GM06990 (cell line): ENCODE measurements around the gene SUPT3H.

Source experiments
- DNase-seq: peaks from one replicate; pipeline ENCODE4 v3.0.0-alpha.2; 2011; ENCODE audit not compliant: insufficient read length; ENCODE audit errors: extremely low read depth
- H3K27me3 ChIP-seq: replicated peaks from 2 replicates; pipeline ENCODE4 v1.6.0; 2011; ENCODE audit warnings: low read length; ENCODE audit not compliant: control insufficient read depth, insufficient read depth
- H3K36me3 ChIP-seq: 2 replicates; pipeline ENCODE4 v1.5.1; 2011; ENCODE audit warnings: low read length; ENCODE audit not compliant: control insufficient read depth, insufficient read depth
- H3K4me3 ChIP-seq: replicated peaks from 2 replicates; pipeline ENCODE4 v1.5.1; 2011; ENCODE audit warnings: low read depth, mild to moderate bottlenecking, control low read depth, low read length
- CTCF ChIP-seq: IDR thresholded peaks from 2 replicates; pipeline ENCODE4 v1.5.1; 2011; ENCODE audit warnings: low read length, control low read depth, mild to moderate bottlenecking, inconsistent platforms; ENCODE audit not compliant: insufficient read depth, poor library complexity, severe bottlenecking

The SUPT3H gene

GRCh38 chr6:44974511-44974910 is 403.2 kb downstream of the SUPT3H start:
- Histone ChIP-seq H3K4me3 (no peak overlapping the region), H3K36me3 (no peaks in the 10 kb centered on the region), H3K27me3 (no peaks in the 10 kb centered on the region)
- DNase-seq: no peak
- no peak for TF ChIP-seq CTCF

GRCh38 chr6:44972709-44973108 is 405.0 kb downstream of the SUPT3H start:
- TF ChIP-seq CTCF: no peak
- DNase-seq: no peak
- H3K27me3 ChIP-seq: no peaks in the 10 kb centered on the region
- no peak overlapping the region for H3K4me3 ChIP-seq
- no peaks in the 10 kb centered on the region for H3K36me3 ChIP-seq

- H3K36me3 ChIP-seq: no peaks in the 10 kb centered on the region
- no peak overlapping the region for H3K4me3 ChIP-seq
- DNase-seq: no peak
- no peak for TF ChIP-seq CTCF
- H3K27me3 ChIP-seq: no peaks in the 10 kb centered on the region
Measured at GRCh38 chr6:44969446-44970185, 408.1 kb downstream of the SUPT3H start.

GRCh38 chr6:44967481-44967880 is 410.3 kb downstream of the SUPT3H start:
- H3K27me3 ChIP-seq: no peaks in the 10 kb centered on the region
- TF ChIP-seq CTCF: no peak
- H3K4me3 ChIP-seq: no peak overlapping the region
- no peaks in the 10 kb centered on the region for H3K36me3 ChIP-seq
- no peak for DNase-seq

- Histone ChIP-seq H3K27me3 (no peaks in the 10 kb centered on the region), H3K36me3 (no peaks in the 10 kb centered on the region), H3K4me3 (no peak overlapping the region)
- no peak for DNase-seq
- no peak for TF ChIP-seq CTCF
Measured at GRCh38 chr6:44966449-44967092, 411.2 kb downstream of the SUPT3H start.
